Activated CD8-positive, alpha-beta memory T cell treated with anti-CD3 and anti-CD28 coated beads for 24 hours (primary cell): ENCODE results near the gene MICAL1.

ENCODE experiments used
- DNase-seq: peaks from one replicate; pipeline ENCODE4 v3.0.0-alpha.2; 2020

MICAL1 gene

GRCh38 chr6:109455437-109456110 is at the start of gene MICAL1:
TSS of gene MICAL1 (minus strand) at chr6:109455772. CDS start at chr6:109454196, 1,576 bp downstream.
- DNase-seq: peak; percentile 80

- DNase-seq: no peak
These were observed 48.0 kb upstream of the MICAL1 start for GRCh38 chr6:109503327-109504224.

- no peak for DNase-seq
These were observed 43.4 kb upstream of the MICAL1 start for GRCh38 chr6:109498936-109499335.

- DNase-seq: no peak
These were observed 42.5 kb upstream of the MICAL1 start for GRCh38 chr6:109498052-109498451.

- no peak for DNase-seq
These were observed 40.6 kb upstream of the MICAL1 start for GRCh38 chr6:109496036-109496772.

- no peak for DNase-seq
These were observed 38.3 kb upstream of the MICAL1 start for GRCh38 chr6:109493865-109494264.

GRCh38 chr6:109491207-109491938 is 35.8 kb upstream of the MICAL1 start:
- DNase-seq: peak; percentile 55

GRCh38 chr6:109490713-109491112 is 35.1 kb upstream of the MICAL1 start:
- peak; percentile 54 for DNase-seq

- no peak for DNase-seq
These were observed 32.4 kb upstream of the MICAL1 start for GRCh38 chr6:109488001-109488400.

GRCh38 chr6:109486068-109486467 is 30.5 kb upstream of the MICAL1 start:
- DNase-seq: no peak

GRCh38 chr6:109485266-109485935 is 29.8 kb upstream of the MICAL1 start:
- DNase-seq: no peak

GRCh38 chr6:109484122-109484521 is 28.6 kb upstream of the MICAL1 start:
- DNase-seq: no peak

GRCh38 chr6:109483735-109484057 is 28.1 kb upstream of the MICAL1 start:
- no peak for DNase-seq

- peak; percentile 90 for DNase-seq
These were observed 27.5 kb upstream of the MICAL1 start, which contains the start of gene ZBTB24 for GRCh38 chr6:109482905-109483734. TSS of gene ZBTB24 (minus strand) at chr6:109483219. CDS start at chr6:109482026, 1,193 bp downstream.

GRCh38 chr6:109480993-109481480 is 25.5 kb upstream of the MICAL1 start:
- no peak for DNase-seq

- no peak for DNase-seq
These were observed 23.5 kb upstream of the MICAL1 start for GRCh38 chr6:109478841-109479624.

- DNase-seq: no peak
These were observed 22.7 kb upstream of the MICAL1 start for GRCh38 chr6:109478222-109478805.

GRCh38 chr6:109477725-109478124 is 22.2 kb upstream of the MICAL1 start:
- no peak for DNase-seq

- DNase-seq: no peak
These were observed 21.6 kb upstream of the MICAL1 start for GRCh38 chr6:109477184-109477583.

- no peak for DNase-seq
These were observed 20.1 kb upstream of the MICAL1 start for GRCh38 chr6:109475625-109476024.
